HepG2 (cell line): ENCODE data around the gene HNRNPA1. TPM values are rescaled to one million over a fixed set of nuclear protein-coding genes. Genes with fewer than 3 reads are reported as not detected.

ENCODE experiments used
- ATRX ChIP-seq: sonication (generic); formaldehyde crosslinking; IDR thresholded peaks from 2 replicates; pipeline ENCODE4 v1.4.0; 2020; ENCODE audit warnings: missing genetic modification reagents, borderline replicate concordance
- CAMTA2 ChIP-seq: sonication (generic); formaldehyde crosslinking; IDR thresholded peaks from 2 replicates; pipeline ENCODE4 v1.4.0; 2020; ENCODE audit warnings: mild to moderate bottlenecking, missing genetic modification reagents, borderline replicate concordance
- CCDC6 ChIP-seq: sonication (generic); formaldehyde crosslinking; IDR thresholded peaks from 2 replicates; pipeline ENCODE4 v1.8.1; 2022; ENCODE audit warnings: mild to moderate bottlenecking, missing genetic modification reagents, moderate library complexity
- CREB1 ChIP-seq, 2 experiments: fragments of 450-650 bp in 1 of 2; IDR thresholded peaks; 2 replicates each; pipeline ENCODE4 v1.6.1; 2016 to 2017; ENCODE audit warnings: control low read depth in 1 of 2, mild to moderate bottlenecking in 1 of 2, missing compliant biosample characterization in 1 of 2, missing genetic modification characterization in 1 of 2
- POLR2AphosphoS2 ChIP-seq: IDR thresholded peaks from 2 replicates; pipeline ENCODE4 v1.6.1; 2011; ENCODE audit warnings: low read depth, low read length, improper control_type of control experiment
- RBAK ChIP-seq: sonication (generic); formaldehyde crosslinking; IDR thresholded peaks from 2 replicates; pipeline ENCODE4 v1.5.1; 2020; ENCODE audit warnings: mild to moderate bottlenecking, missing genetic modification reagents
- TEAD2 ChIP-seq: sonication (generic); formaldehyde crosslinking; IDR thresholded peaks from 2 replicates; pipeline ENCODE4 v1.9.0; 2021; ENCODE audit warnings: missing genetic modification reagents
- TGIF2 ChIP-seq: IDR thresholded peaks from 2 replicates; pipeline ENCODE4 v1.6.1; 2016; ENCODE audit warnings: control low read depth, missing compliant biosample characterization
- TMF1 ChIP-seq: sonication (generic); formaldehyde crosslinking; IDR thresholded peaks from 2 replicates; pipeline ENCODE4 v1.8.1; 2022; ENCODE audit warnings: low read depth, missing genetic modification reagents
- TRIM24 ChIP-seq: sonication (generic); formaldehyde crosslinking; IDR thresholded peaks from 2 replicates; pipeline ENCODE4 v1.8.0; 2022; ENCODE audit warnings: mild to moderate bottlenecking, missing genetic modification reagents
- ZMYM4 ChIP-seq: sonication (generic); formaldehyde crosslinking; IDR thresholded peaks from 2 replicates; pipeline ENCODE4 v1.8.1; 2023; ENCODE audit warnings: mild to moderate bottlenecking, missing genetic modification reagents
- ZNF224 ChIP-seq: sonication (generic); formaldehyde crosslinking; IDR thresholded peaks from 2 replicates; pipeline ENCODE4 v1.5.0; 2020; ENCODE audit warnings: mild to moderate bottlenecking, missing genetic modification reagents
- ZNF563 ChIP-seq: sonication (generic); formaldehyde crosslinking; IDR thresholded peaks from 2 replicates; pipeline ENCODE4 v1.8.0; 2022; ENCODE audit warnings: mild to moderate bottlenecking, moderate library complexity, missing genetic modification reagents
- polyA plus RNA-seq, 8 experiments: library from polyadenylated mRNA; depleted of rRNA in 3 of 8; stranded (reverse) in 7 of 8; unstranded in 1 of 8; fragments of >200 nt; fragmentation: Illumina TruSeq in 4 of 8; extraction: Trizol in 4 of 8; gene quantifications; 2 replicates each; pipeline versions ENCODE4 v1.2.1 to v1.2.3, GENCODE V29; 2011 to 2016; ENCODE audit warnings: low read depth in 4 of 8, missing spikeins in 1 of 8, mixed read lengths in 1 of 8; ENCODE audit not compliant: insufficient read depth in 1 of 8
- total RNA-seq, 5 experiments: library from RNA; depleted of rRNA; stranded (reverse); fragments of >200 nt; fragmentation: Illumina TruSeq; extraction: Trizol; gene quantifications; 2 replicates each; pipeline ENCODE4 v1.2.3, GENCODE V29; 2016; ENCODE audit warnings: low read depth in 1 of 5
- TF ChIP-seq, protein P1 (sequence below): sonication (generic); formaldehyde crosslinking; conservative IDR thresholded peaks from 2 replicates; pipeline ENCODE4 v1.8.0; 2022; ENCODE audit warnings: mild to moderate bottlenecking, moderate library complexity, missing genetic modification reagents
- TF ChIP-seq, protein P2 (sequence below): IDR thresholded peaks from 2 replicates; pipeline ENCODE4 v1.6.1; 2016; ENCODE audit warnings: low read depth, borderline replicate concordance
- TF ChIP-seq, protein P3 (sequence below): sonication (generic); formaldehyde crosslinking; IDR thresholded peaks from 2 replicates; pipeline ENCODE4 v1.5.1; 2020; ENCODE audit warnings: mild to moderate bottlenecking, missing genetic modification reagents

HNRNPA1 gene
- total and polyA plus RNA-seq, 2 of the 13 experiments (the other 11 are each of a cell fraction or from before 2014, with no cell fraction given) = 535 to 1,820 TPM

DNA sequence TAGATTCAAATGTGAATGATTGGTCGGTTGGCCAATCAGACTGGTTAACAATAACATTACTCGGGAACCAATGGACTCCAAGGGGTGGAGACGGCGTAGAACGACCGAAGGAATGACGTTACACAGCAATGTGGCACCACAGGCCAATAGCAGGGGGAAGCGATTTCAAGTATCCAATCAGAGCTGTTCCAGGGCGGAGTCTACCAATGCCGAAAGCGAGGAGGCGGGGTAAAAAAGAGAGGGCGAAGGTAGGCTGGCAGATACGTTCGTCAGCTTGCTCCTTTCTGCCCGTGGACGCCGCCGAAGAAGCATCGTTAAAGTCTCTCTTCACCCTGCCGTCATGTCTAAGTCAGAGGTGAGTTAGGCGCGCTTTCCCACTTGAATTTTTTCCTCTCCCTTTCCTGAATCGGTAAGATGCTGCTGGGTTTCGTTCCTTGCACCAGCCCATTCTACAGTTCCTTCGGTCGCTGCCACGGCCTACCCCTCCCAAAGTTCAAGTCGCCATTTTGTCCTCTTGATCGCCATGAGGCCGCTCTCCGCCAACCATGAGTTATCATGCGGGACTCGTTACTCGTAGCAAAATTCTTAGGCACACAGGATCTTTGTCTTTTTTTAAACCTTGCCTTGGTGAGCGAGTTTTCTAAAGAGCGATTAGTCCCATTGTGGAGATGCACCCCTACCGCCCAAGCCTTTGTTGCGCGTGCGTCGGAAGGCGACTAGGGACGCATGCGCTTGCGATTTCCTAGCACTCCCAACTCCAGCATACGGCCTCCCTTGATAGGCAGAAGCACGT is at the start of gene HNRNPA1 (continued):
- TF ChIP-seq ZNF563 (CRISPR knock-in tag) (0 out of 2 replicates have a peak, but pooled peaks have one; percentile 26), CREB1 (IDR thresholded peaks at IDR 0.05) (peak; percentile 94), CREB1 (CRISPR knock-in tag; IDR thresholded peaks at IDR 0.05) (peak; percentile 97), TRIM24 (CRISPR knock-in tag) (no peak), ATRX (CRISPR knock-in tag) (no peak), TGIF2 (peak; percentile 84), ZNF224 (CRISPR knock-in tag) (peak; percentile 20; the same call in 1 of the 2 replicates), RBAK (CRISPR knock-in tag) (no peak), ZMYM4 (CRISPR knock-in tag) (no peak; the same call in 1 of the 2 replicates), POLR2AphosphoS2 (peak; percentile 98), CAMTA2 (CRISPR knock-in tag) (no peak), TEAD2 (CRISPR knock-in tag) (peak; percentile 13; the same call in 1 of the 2 replicates), TMF1 (CRISPR knock-in tag) (0 out of 2 replicates have a peak, but pooled peaks have one; percentile 10), CCDC6 (peak; percentile 82; the same call in 1 of the 2 replicates)
- TF ChIP-seq, protein P1, sequence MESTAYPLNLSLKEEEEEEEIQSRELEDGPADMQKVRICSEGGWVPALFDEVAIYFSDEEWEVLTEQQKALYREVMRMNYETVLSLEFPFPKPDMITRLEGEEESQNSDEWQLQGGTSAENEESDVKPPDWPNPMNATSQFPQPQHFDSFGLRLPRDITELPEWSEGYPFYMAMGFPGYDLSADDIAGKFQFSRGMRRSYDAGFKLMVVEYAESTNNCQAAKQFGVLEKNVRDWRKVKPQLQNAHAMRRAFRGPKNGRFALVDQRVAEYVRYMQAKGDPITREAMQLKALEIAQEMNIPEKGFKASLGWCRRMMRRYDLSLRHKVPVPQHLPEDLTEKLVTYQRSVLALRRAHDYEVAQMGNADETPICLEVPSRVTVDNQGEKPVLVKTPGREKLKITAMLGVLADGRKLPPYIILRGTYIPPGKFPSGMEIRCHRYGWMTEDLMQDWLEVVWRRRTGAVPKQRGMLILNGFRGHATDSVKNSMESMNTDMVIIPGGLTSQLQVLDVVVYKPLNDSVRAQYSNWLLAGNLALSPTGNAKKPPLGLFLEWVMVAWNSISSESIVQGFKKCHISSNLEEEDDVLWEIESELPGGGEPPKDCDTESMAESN = no peak; the same call in 1 of the 2 replicates
- TF ChIP-seq, protein P2, sequence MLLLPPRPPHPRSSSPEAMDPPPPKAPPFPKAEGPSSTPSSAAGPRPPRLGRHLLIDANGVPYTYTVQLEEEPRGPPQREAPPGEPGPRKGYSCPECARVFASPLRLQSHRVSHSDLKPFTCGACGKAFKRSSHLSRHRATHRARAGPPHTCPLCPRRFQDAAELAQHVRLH (CRISPR knock-in tag) = peak; percentile 65
- TF ChIP-seq, protein P3, sequence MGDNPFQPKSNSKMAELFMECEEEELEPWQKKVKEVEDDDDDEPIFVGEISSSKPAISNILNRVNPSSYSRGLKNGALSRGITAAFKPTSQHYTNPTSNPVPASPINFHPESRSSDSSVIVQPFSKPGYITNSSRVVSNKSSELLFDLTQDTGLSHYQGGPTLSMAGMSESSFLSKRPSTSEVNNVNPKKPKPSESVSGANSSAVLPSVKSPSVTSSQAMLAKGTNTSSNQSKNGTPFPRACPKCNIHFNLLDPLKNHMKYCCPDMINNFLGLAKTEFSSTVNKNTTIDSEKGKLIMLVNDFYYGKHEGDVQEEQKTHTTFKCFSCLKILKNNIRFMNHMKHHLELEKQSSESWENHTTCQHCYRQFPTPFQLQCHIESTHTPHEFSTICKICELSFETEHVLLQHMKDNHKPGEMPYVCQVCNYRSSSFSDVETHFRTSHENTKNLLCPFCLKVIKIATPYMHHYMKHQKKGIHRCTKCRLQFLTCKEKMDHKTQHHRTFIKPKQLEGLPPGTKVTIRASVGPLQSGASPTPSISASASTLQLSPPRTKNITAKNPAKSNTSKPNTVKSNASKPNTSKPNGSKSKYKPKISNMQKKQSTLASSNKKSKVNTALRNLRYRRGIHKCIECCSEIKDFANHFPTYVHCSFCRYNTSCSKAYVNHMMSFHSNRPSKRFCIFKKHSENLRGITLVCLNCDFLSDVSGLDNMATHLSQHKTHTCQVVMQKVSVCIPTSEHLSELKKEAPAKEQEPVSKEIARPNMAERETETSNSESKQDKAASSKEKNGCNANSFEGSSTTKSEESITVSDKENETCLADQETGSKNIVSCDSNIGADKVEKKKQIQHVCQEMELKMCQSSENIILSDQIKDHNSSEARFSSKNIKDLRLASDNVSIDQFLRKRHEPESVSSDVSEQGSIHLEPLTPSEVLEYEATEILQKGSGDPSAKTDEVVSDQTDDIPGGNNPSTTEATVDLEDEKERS (CRISPR knock-in tag) = no peak; the same call in 1 of the 2 replicates
